K562 (cell line): ENCODE results near the gene CPVL. TPM values are rescaled to one million over a fixed set of nuclear protein-coding genes. Genes with fewer than 3 reads are reported as not detected.

Source experiments
- ATAC-seq: fragments of 200-7000 bp; cut with Tn5 transposase; 3 replicates; pipeline ENCODE4 v1.9.1; 2020; ENCODE audit warnings: moderate library complexity
- BruUV-seq: library from RNA; stranded (reverse); fragments of 400-500 nt; replicated peaks from 2 replicates; lab custom pipeline; 2021; lab: Mats Ljungman, UMichigan
- CTCF ChIA-PET: fragments of 300-600 bp; formaldehyde crosslinking; extraction: SDS; loops from one replicate; lab custom pipeline; 2021; ENCODE audit warnings: low intra/inter-chr PET ratio; lab: Yijun Ruan, JAX
- POLR2A ChIA-PET: fragments of 300-600, 350-650 bp; sonication (Branson Sonifier 250); formaldehyde crosslinking; extraction: SDS; loops from one replicate; lab custom pipeline; 2021; ENCODE audit warnings: antibody characterized with exemption, inconsistent platforms; lab: Yijun Ruan, JAX
- DNase-seq, 4 experiments: peaks; one replicate each; pipeline versions ENCODE4 v3.0.0 to v3.0.0-alpha.2; 2011 to 2018; ENCODE audit warnings: low spot score in 3 of 4, mixed read lengths in 3 of 4; ENCODE audit errors: extremely low read depth in 1 of 4
- FAIRE-seq: peaks from 2 replicates; lab custom pipeline; 2011; peaks lifted over from hg19 to GRCh38; lab: Jason Lieb, UNC
- H2AFZ ChIP-seq: 2 replicates; pipeline ENCODE4 v1.6.0; 2011; ENCODE audit warnings: low read depth, low read length, control low read depth, inconsistent platforms
- H3K27ac ChIP-seq: fragments of 200-600 bp; 3 replicates; pipeline ENCODE4 v1.8.0; 2011; ENCODE audit warnings: low read depth, mild to moderate bottlenecking, control low read depth, inconsistent platforms, low read length, moderate library complexity, mixed read lengths; ENCODE audit errors: extremely low read depth
- H3K27me3 ChIP-seq, 2 experiments: fragments of 300-600 bp in 1 of 2; 2 replicates in 1 of 2; 3 replicates in 1 of 2; pipeline versions ENCODE4 v1.6.0 to v1.8.0; 2011; ENCODE audit warnings: inconsistent platforms in 2 of 2, low read length in 2 of 2, mild to moderate bottlenecking in 1 of 2, mixed read lengths in 1 of 2, moderate library complexity in 1 of 2; ENCODE audit not compliant: control insufficient read depth in 2 of 2, insufficient read depth in 2 of 2
- H3K36me3 ChIP-seq: fragments of 300-600 bp; 3 replicates; pipeline ENCODE4 v1.8.0; 2011; ENCODE audit warnings: mild to moderate bottlenecking, low read length, inconsistent platforms; ENCODE audit not compliant: control insufficient read depth, insufficient read depth
- H3K4me1 ChIP-seq, 2 experiments: fragments of 200-600 bp in 1 of 2; replicated peaks in 1 of 2; 2 replicates in 1 of 2; 3 replicates in 1 of 2; pipeline versions ENCODE4 v1.5.1 to v1.8.0; 2011; ENCODE audit warnings: inconsistent platforms in 2 of 2, low read length in 2 of 2, mild to moderate bottlenecking in 1 of 2, mixed read lengths in 1 of 2, moderate library complexity in 1 of 2; ENCODE audit not compliant: control insufficient read depth in 2 of 2, insufficient read depth in 2 of 2
- H3K4me2 ChIP-seq: 2 replicates; pipeline ENCODE4 v1.6.1; 2011; ENCODE audit warnings: low read length, control low read depth, inconsistent platforms, mixed read lengths; ENCODE audit not compliant: insufficient read depth
- H3K4me3 ChIP-seq: fragments of 200-600 bp; sonication (generic), shearing (Covaris generic); 2 replicates; pipeline ENCODE4 v1.5.1; 2016; ENCODE audit warnings: control low read depth, inconsistent platforms
- H3K79me2 ChIP-seq: fragments of 200-600 bp; 3 replicates; pipeline ENCODE4 v1.8.0; 2011; ENCODE audit warnings: low read length, inconsistent platforms; ENCODE audit not compliant: control insufficient read depth, insufficient read depth
- H3K9ac ChIP-seq, 2 experiments: 2 replicates each; pipeline versions ENCODE4 v1.6.0 to v1.6.1; 2011; ENCODE audit warnings: low read depth in 2 of 2, low read length in 2 of 2, control low read depth in 1 of 2, inconsistent platforms in 1 of 2, mild to moderate bottlenecking in 1 of 2, mixed read lengths in 1 of 2; ENCODE audit not compliant: insufficient read depth in 1 of 2
- H3K9me1 ChIP-seq: one replicate; pipeline ENCODE4 v1.6.0; 2011; ENCODE audit warnings: inconsistent platforms, mild to moderate bottlenecking, low read length, moderate library complexity; ENCODE audit not compliant: control insufficient read depth, insufficient read depth
- H3K9me3 ChIP-seq: replicated peaks from 2 replicates; pipeline ENCODE4 v1.5.1; 2011; ENCODE audit warnings: low read depth, low read length, inconsistent platforms; ENCODE audit not compliant: control insufficient read depth, insufficient read depth
- H4K20me1 ChIP-seq: replicated peaks from 2 replicates; pipeline ENCODE4 v1.6.1; 2011; ENCODE audit warnings: low read length, inconsistent platforms, mixed read lengths; ENCODE audit not compliant: control insufficient read depth, insufficient read depth
- FOXK1 ChIP-seq: sonication (generic); formaldehyde crosslinking; IDR thresholded peaks from 2 replicates; pipeline ENCODE4 v1.8.0; 2022; ENCODE audit warnings: missing genetic modification reagents, mild to moderate bottlenecking, borderline replicate concordance
- MYBL2 ChIP-seq, 2 experiments: fragments of 450-650 bp in 1 of 2; sonication (generic) in 1 of 2; formaldehyde crosslinking in 1 of 2; IDR thresholded peaks; 2 replicates each; pipeline versions ENCODE4 v1.6.1 to v1.8.1; 2017 to 2022; ENCODE audit warnings: borderline replicate concordance in 1 of 2, inconsistent platforms in 1 of 2, low read depth in 1 of 2, mild to moderate bottlenecking in 1 of 2, missing genetic modification reagents in 1 of 2, moderate library complexity in 1 of 2
- NFE2L1 ChIP-seq: fragments of 450-650 bp; IDR thresholded peaks from 2 replicates; pipeline ENCODE4 v1.6.1; 2016; ENCODE audit warnings: missing genetic modification characterization, low read depth, mild to moderate bottlenecking, missing compliant biosample characterization, moderate library complexity, borderline replicate concordance
- NFXL1 ChIP-seq: fragments of 450-650 bp; formaldehyde crosslinking; IDR thresholded peaks from 2 replicates; pipeline ENCODE4 v1.4.0; 2021; ENCODE audit warnings: mild to moderate bottlenecking
- PHB2 ChIP-seq: fragments of 450-650 bp; IDR thresholded peaks from 2 replicates; pipeline ENCODE4 v1.6.1; 2017; ENCODE audit warnings: low read depth
- TARDBP ChIP-seq: fragments of 450-650 bp; IDR thresholded peaks from 2 replicates; pipeline ENCODE4 v1.6.1; 2016
- TGIF2 ChIP-seq: sonication (generic); formaldehyde crosslinking; IDR thresholded peaks from 2 replicates; pipeline ENCODE4 v1.8.1; 2022; ENCODE audit warnings: mild to moderate bottlenecking, missing genetic modification reagents, moderate library complexity
- TRIM28 ChIP-seq: fragments of 450-650 bp; IDR thresholded peaks from 2 replicates; pipeline ENCODE4 v1.6.1; 2017
- ZKSCAN3 ChIP-seq: fragments of 250-450 bp; sonication (Bioruptor Pico); IDR thresholded peaks from 2 replicates; pipeline ENCODE4 v1.4.0; 2020
- ZNF324 ChIP-seq: fragments of 250-450 bp; sonication (Bioruptor Pico); IDR thresholded peaks from 2 replicates; pipeline ENCODE4 v1.4.0; 2020; ENCODE audit warnings: mild to moderate bottlenecking
- WGBS: fragments of 100-300 bp; shearing (Covaris generic); methylation state at CpG from one replicate; pipeline ENCODE4 v1.1.6; 2016; ENCODE audit warnings: low coverage, mixed read lengths; ENCODE audit not compliant: insufficient coverage; ENCODE audit errors: missing lambda C conversion rate; 5-methylcytosine and 5-hydroxymethylcytosine counted together
- in situ Hi-C: fragments of 300-500 bp; cut with MboI; formaldehyde crosslinking; loops from 4 replicates; pipeline ENCODE4 v1.15.0; 2018; ENCODE audit warnings: inconsistent platforms, mixed read lengths
- intact Hi-C: fragments of 100-400 bp; cut with micrococcal nuclease; formaldehyde crosslinking; loops from 2 replicates; pipeline ENCODE4 v1.14.2; 2022
- polyA plus RNA-seq, 8 experiments: library from polyadenylated mRNA; depleted of rRNA in 4 of 8; stranded (reverse) in 5 of 8; unstranded in 3 of 8; fragments of >200 nt; fragmentation: Nextera tagmentation in 2 of 8; fragmentation: Illumina TruSeq in 1 of 8; extraction: Ambion mirVana in 2 of 8; extraction: Trizol in 1 of 8; gene quantifications; 2 replicates each; pipeline versions ENCODE4 v1.2.1 to v1.2.3, GENCODE V29; 2011 to 2014; ENCODE audit warnings: inconsistent platforms in 1 of 8, missing spikeins in 1 of 8
- total RNA-seq, 7 experiments: library from RNA; depleted of rRNA in 6 of 7; stranded (reverse); fragments of >200 nt in 6 of 7; fragmentation: Illumina TruSeq in 2 of 7; extraction: Trizol in 2 of 7; gene quantifications; 2 replicates each; pipeline versions ENCODE4 v1.2.1 to v1.2.3, GENCODE V29; 2011 to 2021; ENCODE audit warnings: low replicate concordance in 1 of 7
- TF ChIP-seq, protein P1 (sequence below), 2 experiments: IDR thresholded peaks; 2 replicates each; pipeline ENCODE4 v1.6.1; 2012; ENCODE audit warnings: improper control_type of control experiment in 2 of 2, low read depth in 2 of 2, low read length in 2 of 2, borderline replicate concordance in 1 of 2

CPVL gene
- total and polyA plus RNA-seq, 9 of the 15 experiments (the other 6 are each of a cell fraction or from before 2014, with no cell fraction given), result 0.89 to 2.4 (median 1.5) TPM

DNA sequence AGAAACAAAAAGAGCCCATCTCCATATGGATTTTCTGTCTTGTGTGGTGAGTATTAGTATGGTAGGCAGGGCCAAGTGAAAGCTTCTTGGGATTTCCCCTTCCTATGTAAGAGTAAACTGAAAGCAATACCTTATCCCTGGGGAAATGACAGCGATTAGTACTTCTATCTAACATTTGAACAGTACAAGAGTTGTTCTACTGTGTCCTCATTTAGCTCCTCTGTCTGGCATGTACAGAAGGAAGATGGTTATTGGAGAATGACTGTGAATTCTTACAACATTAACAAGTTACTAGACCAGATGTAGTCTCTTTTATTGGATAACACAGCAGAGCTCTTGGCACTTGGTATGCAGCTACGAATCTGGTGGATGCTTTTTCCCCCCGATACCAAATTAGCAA is 170.3 kb downstream of the CPVL start:
- H3K36me3 ChIP-seq, result no peaks in the 10 kb centered on the region
- in situ Hi-C loops, result no loop called here
- POLR2A ChIA-PET, result no interaction called here

More for the DNA sequence above, 170.3 kb downstream of the CPVL start:
- H3K27me3 ChIP-seq, result no peaks in the 10 kb centered on the region
- no peak for DNase-seq
- intact Hi-C loops, result no loop called here
- 4% methylated on average over 3 of the region's 3 CpGs for WGBS
- H4K20me1 ChIP-seq, result no peaks in the 10 kb centered on the region
- no peak for FAIRE-seq
- BruUV-seq, result no TSS peak
- no peaks in the 10 kb centered on the region for H3K9me3 ChIP-seq
- H3K79me2 ChIP-seq, result no peaks in the 10 kb centered on the region
- H3K9ac ChIP-seq, result no peak overlapping the region
- TF ChIP-seq, protein P1, sequence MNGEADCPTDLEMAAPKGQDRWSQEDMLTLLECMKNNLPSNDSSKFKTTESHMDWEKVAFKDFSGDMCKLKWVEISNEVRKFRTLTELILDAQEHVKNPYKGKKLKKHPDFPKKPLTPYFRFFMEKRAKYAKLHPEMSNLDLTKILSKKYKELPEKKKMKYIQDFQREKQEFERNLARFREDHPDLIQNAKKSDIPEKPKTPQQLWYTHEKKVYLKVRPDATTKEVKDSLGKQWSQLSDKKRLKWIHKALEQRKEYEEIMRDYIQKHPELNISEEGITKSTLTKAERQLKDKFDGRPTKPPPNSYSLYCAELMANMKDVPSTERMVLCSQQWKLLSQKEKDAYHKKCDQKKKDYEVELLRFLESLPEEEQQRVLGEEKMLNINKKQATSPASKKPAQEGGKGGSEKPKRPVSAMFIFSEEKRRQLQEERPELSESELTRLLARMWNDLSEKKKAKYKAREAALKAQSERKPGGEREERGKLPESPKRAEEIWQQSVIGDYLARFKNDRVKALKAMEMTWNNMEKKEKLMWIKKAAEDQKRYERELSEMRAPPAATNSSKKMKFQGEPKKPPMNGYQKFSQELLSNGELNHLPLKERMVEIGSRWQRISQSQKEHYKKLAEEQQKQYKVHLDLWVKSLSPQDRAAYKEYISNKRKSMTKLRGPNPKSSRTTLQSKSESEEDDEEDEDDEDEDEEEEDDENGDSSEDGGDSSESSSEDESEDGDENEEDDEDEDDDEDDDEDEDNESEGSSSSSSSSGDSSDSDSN (IDR thresholded peaks at IDR 0.05; ENCODE audit: borderline replicate concordance in 1 of 2, low read depth in 2 of 2, low read length in 2 of 2), result no peak
- TF ChIP-seq FOXK1 (CRISPR knock-in tag) (no peak), ZKSCAN3 (no peak), TARDBP (no peak), ZNF324 (CRISPR knock-in tag) (no peak), NFXL1 (CRISPR knock-in tag) (no peak), TRIM28 (no peak), PHB2 (no peak), TGIF2 (CRISPR knock-in tag) (no peak), NFE2L1 (tag) (no peak), MYBL2 (IDR thresholded peaks at IDR 0.05; ENCODE audit: low read depth) (no peak), MYBL2 (CRISPR knock-in tag; IDR thresholded peaks at IDR 0.05; ENCODE audit: borderline replicate concordance) (no peak)
- ATAC-seq, result no peak
- H3K4me1 ChIP-seq, result no peaks in the 10 kb centered on the region
- H3K4me3 ChIP-seq, result no peak overlapping the region
- H3K27ac ChIP-seq, result no peak overlapping the region
- CTCF ChIA-PET, result no interaction called here
- no peak overlapping the region for H3K4me2 ChIP-seq
- no peaks in the 10 kb centered on the region for H3K9me1 ChIP-seq
- H2AFZ ChIP-seq, result no peak overlapping the region
